ENCODE measurements around the gene COX7A2L. TPM values are rescaled to one million over a fixed set of nuclear protein-coding genes. Genes with fewer than 3 reads are reported as not detected.
"Not testable (repeated sequence)": the region's sequence is repeated elsewhere in the genome, so short reads cannot be mapped to it uniquely, and the experiment has no call there.

The COX7A2L gene
- total RNA-seq, 1 donor, result 237 TPM

DNA sequence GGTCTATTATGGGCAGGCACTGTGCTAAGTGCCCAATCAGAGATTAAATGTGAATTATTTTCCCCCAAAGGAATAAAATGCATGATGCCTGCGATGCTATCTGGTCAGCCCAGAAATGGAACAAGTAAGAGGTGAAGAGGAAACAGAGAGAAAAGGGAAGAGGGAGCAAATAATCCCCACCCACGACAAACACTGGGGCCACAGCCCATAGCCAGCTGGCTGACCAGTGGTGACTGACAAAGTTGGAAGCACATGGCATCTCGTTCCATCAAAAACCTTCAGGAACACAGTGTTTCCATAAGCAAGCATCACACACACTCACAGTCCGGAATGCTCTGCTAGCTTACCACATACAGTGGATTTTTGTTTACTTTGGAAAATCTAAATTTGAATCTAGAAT is 21.1 kb upstream of the COX7A2L start:
- no peaks in the 10 kb centered on the region for H3K36me3 ChIP-seq (ENCODE audit: insufficient read depth, low read length)
- H3K79me2 ChIP-seq (ENCODE audit: insufficient read depth, low read length), result no peaks in the 10 kb centered on the region
- H3K9me3 ChIP-seq (ENCODE audit: low read depth, low read length), result no peaks in the 10 kb centered on the region
- DNase-seq (ENCODE audit: insufficient read length, low spot score, missing footprints), result peak; percentile 14
- H3K27ac ChIP-seq (ENCODE audit: low read depth, low read length), result no peak overlapping the region
- H3K4me1 ChIP-seq (ENCODE audit: insufficient read depth, low read length), result no peaks in the 10 kb centered on the region
- H4K20me1 ChIP-seq (ENCODE audit: insufficient read depth, low read length), result no peaks in the 10 kb centered on the region
- H3K4me2 ChIP-seq (ENCODE audit: insufficient read depth, low read length), result no peak overlapping the region
- H3K27me3 ChIP-seq (ENCODE audit: insufficient read depth, low read length), result peaks cover 13% of the 10 kb centered on the region
- no peak overlapping the region for H3K4me3 ChIP-seq (ENCODE audit: insufficient read depth, low read length)
- TF ChIP-seq, protein P1, sequence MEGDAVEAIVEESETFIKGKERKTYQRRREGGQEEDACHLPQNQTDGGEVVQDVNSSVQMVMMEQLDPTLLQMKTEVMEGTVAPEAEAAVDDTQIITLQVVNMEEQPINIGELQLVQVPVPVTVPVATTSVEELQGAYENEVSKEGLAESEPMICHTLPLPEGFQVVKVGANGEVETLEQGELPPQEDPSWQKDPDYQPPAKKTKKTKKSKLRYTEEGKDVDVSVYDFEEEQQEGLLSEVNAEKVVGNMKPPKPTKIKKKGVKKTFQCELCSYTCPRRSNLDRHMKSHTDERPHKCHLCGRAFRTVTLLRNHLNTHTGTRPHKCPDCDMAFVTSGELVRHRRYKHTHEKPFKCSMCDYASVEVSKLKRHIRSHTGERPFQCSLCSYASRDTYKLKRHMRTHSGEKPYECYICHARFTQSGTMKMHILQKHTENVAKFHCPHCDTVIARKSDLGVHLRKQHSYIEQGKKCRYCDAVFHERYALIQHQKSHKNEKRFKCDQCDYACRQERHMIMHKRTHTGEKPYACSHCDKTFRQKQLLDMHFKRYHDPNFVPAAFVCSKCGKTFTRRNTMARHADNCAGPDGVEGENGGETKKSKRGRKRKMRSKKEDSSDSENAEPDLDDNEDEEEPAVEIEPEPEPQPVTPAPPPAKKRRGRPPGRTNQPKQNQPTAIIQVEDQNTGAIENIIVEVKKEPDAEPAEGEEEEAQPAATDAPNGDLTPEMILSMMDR (IDR thresholded peaks at IDR 0.05; ENCODE audit: extremely low read depth, low read depth, low read length), result no peak
- no peak overlapping the region for H2AFZ ChIP-seq (ENCODE audit: low read length)

DNA sequence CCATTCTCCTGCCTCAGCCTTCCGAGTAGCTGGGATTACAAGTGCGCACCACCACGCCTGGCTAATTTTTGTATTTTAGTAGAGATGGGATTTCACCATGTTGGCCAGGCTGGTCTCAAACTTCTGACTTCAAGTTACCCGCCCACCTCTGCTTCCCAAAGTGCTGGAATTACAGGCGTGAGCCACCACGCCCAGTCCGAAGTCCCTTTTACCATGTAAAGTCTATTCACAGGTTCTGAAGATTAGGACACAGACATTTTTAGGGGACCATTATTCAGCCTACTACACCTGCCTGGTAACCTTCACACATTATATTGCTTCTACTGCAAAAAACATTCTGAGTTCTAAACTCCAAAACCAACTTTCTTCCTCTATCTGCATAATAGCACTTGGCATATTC is 19.0 kb upstream of the COX7A2L start:
- not testable (repeated sequence) for H2AFZ ChIP-seq (ENCODE audit: low read length); H3K79me2 ChIP-seq (ENCODE audit: insufficient read depth, low read length); H3K4me2 ChIP-seq (ENCODE audit: insufficient read depth, low read length); DNase-seq (ENCODE audit: insufficient read length, low spot score, missing footprints); H3K4me1 ChIP-seq (ENCODE audit: insufficient read depth, low read length); H3K36me3 ChIP-seq (ENCODE audit: insufficient read depth, low read length); H4K20me1 ChIP-seq (ENCODE audit: insufficient read depth, low read length); H3K27ac ChIP-seq (ENCODE audit: low read depth, low read length); H3K9me3 ChIP-seq (ENCODE audit: low read depth, low read length); H3K4me3 ChIP-seq (ENCODE audit: insufficient read depth, low read length)
- H3K27me3 ChIP-seq (ENCODE audit: insufficient read depth, low read length), result peaks cover 13% of the 10 kb centered on the region

DNA sequence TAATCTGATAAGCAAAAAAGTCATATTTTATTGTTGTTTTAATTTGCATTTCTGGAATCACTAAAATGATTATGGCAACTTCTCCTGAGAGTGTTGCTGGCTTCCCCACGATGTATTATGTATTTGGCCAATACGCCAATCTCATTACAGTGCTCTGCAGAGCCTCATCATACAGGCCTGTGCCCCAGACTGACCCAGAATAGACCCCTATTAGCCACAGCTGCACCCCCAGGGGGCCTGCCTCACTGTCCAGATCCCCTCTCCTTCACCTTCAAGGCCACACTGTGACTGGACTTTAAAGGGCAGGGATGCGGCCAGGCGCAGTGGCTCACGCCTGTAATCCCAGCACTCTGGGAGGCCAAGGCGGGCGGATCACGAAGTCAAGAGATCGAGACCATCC is 17.4 kb upstream of the COX7A2L start:
- Histone ChIP-seq H4K20me1 (ENCODE audit: insufficient read depth, low read length) (no peaks in the 10 kb centered on the region), H3K27ac (ENCODE audit: low read depth, low read length) (no peak overlapping the region), H3K79me2 (ENCODE audit: insufficient read depth, low read length) (no peaks in the 10 kb centered on the region), H3K36me3 (ENCODE audit: insufficient read depth, low read length) (no peaks in the 10 kb centered on the region), H3K9me3 (ENCODE audit: low read depth, low read length) (no peaks in the 10 kb centered on the region), H2AFZ (ENCODE audit: low read length) (no peak overlapping the region), H3K4me1 (ENCODE audit: insufficient read depth, low read length) (no peaks in the 10 kb centered on the region), H3K27me3 (ENCODE audit: insufficient read depth, low read length) (peaks cover 7% of the 10 kb centered on the region), H3K4me3 (ENCODE audit: insufficient read depth, low read length) (no peak overlapping the region), H3K4me2 (ENCODE audit: insufficient read depth, low read length) (no peak overlapping the region)
- TF ChIP-seq, protein P1 (IDR thresholded peaks at IDR 0.05; ENCODE audit: extremely low read depth, low read depth, low read length), result no peak
- no peak for DNase-seq (ENCODE audit: insufficient read length, low spot score, missing footprints)

DNA sequence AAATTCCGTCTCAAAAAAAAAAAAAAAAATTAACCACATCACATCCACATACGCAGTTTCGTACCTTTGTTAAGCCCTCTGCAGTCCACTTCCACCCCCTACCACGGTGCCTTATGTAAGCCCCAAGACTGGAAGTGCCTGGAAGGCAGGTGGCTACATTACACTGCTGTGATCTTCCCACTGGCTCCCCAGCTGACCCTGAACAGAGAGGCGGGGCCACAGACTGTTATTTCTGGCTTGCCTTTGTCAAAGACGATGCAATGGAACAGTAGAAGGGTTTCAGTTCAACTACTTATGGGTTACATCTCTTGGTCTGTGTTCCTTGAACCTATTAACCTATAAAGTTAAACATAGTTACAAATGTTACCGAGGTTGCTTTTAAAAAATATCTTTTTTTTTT is 15.7 kb upstream of the COX7A2L start:
- no peaks in the 10 kb centered on the region for H3K4me1 ChIP-seq (ENCODE audit: insufficient read depth, low read length)
- H3K4me3 ChIP-seq (ENCODE audit: insufficient read depth, low read length), result no peak overlapping the region
- no peaks in the 10 kb centered on the region for H3K36me3 ChIP-seq (ENCODE audit: insufficient read depth, low read length)
- no peak for DNase-seq (ENCODE audit: insufficient read length, low spot score, missing footprints)
- H3K4me2 ChIP-seq (ENCODE audit: insufficient read depth, low read length), result no peak overlapping the region
- no peak overlapping the region for H2AFZ ChIP-seq (ENCODE audit: low read length)
- no peaks in the 10 kb centered on the region for H3K9me3 ChIP-seq (ENCODE audit: low read depth, low read length)
- TF ChIP-seq, protein P1 (IDR thresholded peaks at IDR 0.05; ENCODE audit: extremely low read depth, low read depth, low read length), result no peak
- H3K79me2 ChIP-seq (ENCODE audit: insufficient read depth, low read length), result no peaks in the 10 kb centered on the region
- no peaks in the 10 kb centered on the region for H4K20me1 ChIP-seq (ENCODE audit: insufficient read depth, low read length)
- no peak overlapping the region for H3K27ac ChIP-seq (ENCODE audit: low read depth, low read length)
- H3K27me3 ChIP-seq (ENCODE audit: insufficient read depth, low read length), result peaks cover 7% of the 10 kb centered on the region
